HepG2 (cell line): ENCODE results near the gene KLRG1. TPM values are rescaled to one million over a fixed set of nuclear protein-coding genes. Genes with fewer than 3 reads are reported as not detected.

Experiments
- ATAC-seq: fragments of 200-7000 bp; cut with Tn5 transposase; 3 replicates; pipeline ENCODE4 v1.9.1; 2020; ENCODE audit warnings: mild to moderate bottlenecking, moderate library complexity
- BruUV-seq: library from RNA; stranded (reverse); fragments of 400-500 nt; replicated peaks from 2 replicates; lab custom pipeline; 2021; lab: Mats Ljungman, UMichigan
- CTCF ChIA-PET: fragments of 300-600 bp; formaldehyde crosslinking; extraction: SDS; loops from one replicate; lab custom pipeline; 2021; ENCODE audit warnings: low total read pairs, inconsistent platforms, low intra/inter-chr PET ratio; lab: Yijun Ruan, JAX
- POLR2A ChIA-PET: fragments of 350-600 bp; sonication (Branson Sonifier 250); formaldehyde crosslinking; loops from one replicate; lab custom pipeline; 2020; ENCODE audit warnings: antibody characterized with exemption, inconsistent platforms; lab: Yijun Ruan, JAX
- DNase-seq: peaks from one replicate; pipeline ENCODE4 v3.0.0-alpha.2; 2015; ENCODE audit warnings: low spot score
- FAIRE-seq: peaks from 3 replicates; lab custom pipeline; 2011; peaks lifted over from hg19 to GRCh38; lab: Jason Lieb, UNC
- H2AFZ ChIP-seq: one replicate; pipeline ENCODE4 v1.6.1; 2011; ENCODE audit warnings: low read length, inconsistent platforms
- H3K27ac ChIP-seq: fragments of 300-600 bp; 3 replicates; pipeline ENCODE4 v1.8.0; 2011; ENCODE audit warnings: mixed run types, mild to moderate bottlenecking, mixed read lengths, low read length, inconsistent platforms; ENCODE audit not compliant: insufficient read depth; ENCODE audit errors: extremely low read length
- H3K27me3 ChIP-seq, 2 experiments: fragments of 200-600 bp in 1 of 2; 2 replicates in 1 of 2; 3 replicates in 1 of 2; pipeline versions ENCODE4 v1.6.0 to v1.8.0; 2011; ENCODE audit warnings: low read length in 2 of 2, mild to moderate bottlenecking in 2 of 2, moderate library complexity in 2 of 2, inconsistent platforms in 1 of 2; ENCODE audit not compliant: insufficient read depth in 2 of 2, control insufficient read depth in 1 of 2
- H3K36me3 ChIP-seq, 2 experiments: fragments of 200-600 bp in 1 of 2; replicated peaks in 1 of 2; 2 replicates in 1 of 2; 3 replicates in 1 of 2; pipeline versions ENCODE4 v1.5.1 to v1.8.0; 2011; ENCODE audit warnings: low read length in 2 of 2, inconsistent platforms in 1 of 2; ENCODE audit not compliant: insufficient read depth in 2 of 2, control insufficient read depth in 1 of 2
- H3K4me1 ChIP-seq: 2 replicates; pipeline ENCODE4 v1.5.1; 2012; ENCODE audit warnings: low read length, inconsistent platforms; ENCODE audit not compliant: insufficient read depth
- H3K4me2 ChIP-seq: 2 replicates; pipeline ENCODE4 v1.6.0; 2011; ENCODE audit warnings: low read depth, low read length, inconsistent platforms
- H3K4me3 ChIP-seq, 3 experiments: fragments of 200-600 bp in 1 of 3; sonication (generic), shearing (Covaris generic) in 1 of 3; replicated peaks in 1 of 3; 2 replicates each; pipeline ENCODE4 v1.5.1; 2011 to 2016; ENCODE audit warnings: low read length in 3 of 3, inconsistent platforms in 2 of 3, low read depth in 2 of 3, mild to moderate bottlenecking in 2 of 3, control low read depth in 1 of 3, mixed read lengths in 1 of 3; ENCODE audit not compliant: insufficient read depth in 1 of 3
- H3K79me2 ChIP-seq: one replicate; pipeline ENCODE4 v1.6.1; 2011; ENCODE audit warnings: low read length, inconsistent platforms; ENCODE audit not compliant: insufficient read depth
- H3K9ac ChIP-seq: 2 replicates; pipeline ENCODE4 v1.6.0; 2011; ENCODE audit warnings: mild to moderate bottlenecking, low read depth, low read length, inconsistent platforms; ENCODE audit not compliant: insufficient read depth
- H3K9me3 ChIP-seq: 2 replicates; pipeline ENCODE4 v1.5.1; 2012; ENCODE audit warnings: mild to moderate bottlenecking, low read length
- H4K20me1 ChIP-seq: 2 replicates; pipeline ENCODE4 v1.6.0; 2011; ENCODE audit warnings: inconsistent platforms, mild to moderate bottlenecking, low read length, moderate library complexity; ENCODE audit not compliant: insufficient read depth
- FIP1L1 ChIP-seq: fragments of 200-400 bp; formaldehyde crosslinking; IDR thresholded peaks from 2 replicates; pipeline ENCODE4 v1.6.1; 2018; ENCODE audit warnings: low read depth, mild to moderate bottlenecking, low read length, moderate library complexity, borderline replicate concordance; ENCODE audit not compliant: insufficient read depth
- HHEX ChIP-seq: IDR thresholded peaks from 2 replicates; pipeline ENCODE4 v1.6.1; 2016; ENCODE audit warnings: control low read depth
- IKZF1 ChIP-seq: fragments of 450-650 bp; IDR thresholded peaks from 2 replicates; pipeline ENCODE4 v1.7.1; 2016
- KDM5B ChIP-seq: sonication (generic); formaldehyde crosslinking; IDR thresholded peaks from 2 replicates; pipeline ENCODE4 v1.4.0; 2020; ENCODE audit warnings: missing genetic modification reagents, mild to moderate bottlenecking, borderline replicate concordance
- NAIF1 ChIP-seq: sonication (generic); formaldehyde crosslinking; IDR thresholded peaks from 2 replicates; pipeline ENCODE4 v1.5.0; 2020; ENCODE audit warnings: mild to moderate bottlenecking, missing genetic modification reagents, borderline replicate concordance
- SATB2 ChIP-seq: sonication (generic); formaldehyde crosslinking; IDR thresholded peaks from 2 replicates; pipeline ENCODE4 v1.5.0; 2020; ENCODE audit warnings: missing genetic modification reagents
- SNAPC2 ChIP-seq: sonication (generic); formaldehyde crosslinking; IDR thresholded peaks from 2 replicates; pipeline ENCODE4 v1.8.1; 2022; ENCODE audit warnings: mild to moderate bottlenecking, missing genetic modification reagents
- ZNF317 ChIP-seq: sonication (generic); formaldehyde crosslinking; IDR thresholded peaks from 2 replicates; pipeline ENCODE4 v1.5.0; 2020; ENCODE audit warnings: mild to moderate bottlenecking, missing genetic modification reagents
- ZNF598 ChIP-seq: sonication (generic); formaldehyde crosslinking; IDR thresholded peaks from 2 replicates; pipeline ENCODE4 v1.5.1; 2020; ENCODE audit warnings: mild to moderate bottlenecking, missing genetic modification reagents, borderline replicate concordance
- ZNF672 ChIP-seq: sonication (generic); formaldehyde crosslinking; IDR thresholded peaks from 2 replicates; pipeline ENCODE4 v1.8.1; 2022; ENCODE audit warnings: missing genetic modification reagents
- ZNF776 ChIP-seq: sonication (generic); formaldehyde crosslinking; IDR thresholded peaks from 2 replicates; pipeline ENCODE4 v1.4.0; 2020; ENCODE audit warnings: mild to moderate bottlenecking, missing genetic modification reagents
- WGBS: methylation state at CpG from one replicate; pipeline ENCODE4 v1.1.6; 2017; ENCODE audit warnings: low lambda C conversion rate; 5-methylcytosine and 5-hydroxymethylcytosine counted together
- in situ Hi-C: cut with HindIII; loops from 2 replicates; pipeline ENCODE4 v1.10.0; 2017; ENCODE audit warnings: low pct_unique_long_range_greater_than_20kb; ENCODE audit not compliant: extremely low pct_ligation_motif_present
- intact Hi-C: fragments of 100-400 bp; cut with micrococcal nuclease; formaldehyde crosslinking; loops from one replicate; pipeline ENCODE4 v1.10.0; 2022; ENCODE audit not compliant: unreplicated experiment
- polyA plus RNA-seq, 8 experiments: library from polyadenylated mRNA; depleted of rRNA in 3 of 8; stranded (reverse) in 7 of 8; unstranded in 1 of 8; fragments of >200 nt; fragmentation: Illumina TruSeq in 4 of 8; extraction: Trizol in 4 of 8; gene quantifications; 2 replicates each; pipeline versions ENCODE4 v1.2.1 to v1.2.3, GENCODE V29; 2011 to 2016; ENCODE audit warnings: low read depth in 4 of 8, missing spikeins in 1 of 8, mixed read lengths in 1 of 8; ENCODE audit not compliant: insufficient read depth in 1 of 8
- total RNA-seq, 5 experiments: library from RNA; depleted of rRNA; stranded (reverse); fragments of >200 nt; fragmentation: Illumina TruSeq; extraction: Trizol; gene quantifications; 2 replicates each; pipeline ENCODE4 v1.2.3, GENCODE V29; 2016; ENCODE audit warnings: low read depth in 1 of 5
- TF ChIP-seq, protein P1 (sequence below): sonication (generic); formaldehyde crosslinking; IDR thresholded peaks from 2 replicates; pipeline ENCODE4 v1.5.0; 2020; ENCODE audit warnings: missing genetic modification reagents
- TF ChIP-seq, protein P2 (sequence below): sonication (generic); formaldehyde crosslinking; IDR thresholded peaks from 2 replicates; pipeline ENCODE4 v1.8.1; 2023; ENCODE audit warnings: mild to moderate bottlenecking, missing genetic modification reagents, borderline replicate concordance
- TF ChIP-seq, protein P3 (sequence below): fragments of 450-650 bp; IDR thresholded peaks from 2 replicates; pipeline ENCODE4 v1.6.1; 2016
- TF ChIP-seq, protein P4 (sequence below): sonication (generic); formaldehyde crosslinking; IDR thresholded peaks from 2 replicates; pipeline ENCODE4 v1.4.0; 2020; ENCODE audit warnings: missing genetic modification reagents

Gene KLRG1
- total and polyA plus RNA-seq, 2 of the 13 experiments (the other 11 are each of a cell fraction or from before 2014, with no cell fraction given), result 1.2 to 1.7 TPM

DNA sequence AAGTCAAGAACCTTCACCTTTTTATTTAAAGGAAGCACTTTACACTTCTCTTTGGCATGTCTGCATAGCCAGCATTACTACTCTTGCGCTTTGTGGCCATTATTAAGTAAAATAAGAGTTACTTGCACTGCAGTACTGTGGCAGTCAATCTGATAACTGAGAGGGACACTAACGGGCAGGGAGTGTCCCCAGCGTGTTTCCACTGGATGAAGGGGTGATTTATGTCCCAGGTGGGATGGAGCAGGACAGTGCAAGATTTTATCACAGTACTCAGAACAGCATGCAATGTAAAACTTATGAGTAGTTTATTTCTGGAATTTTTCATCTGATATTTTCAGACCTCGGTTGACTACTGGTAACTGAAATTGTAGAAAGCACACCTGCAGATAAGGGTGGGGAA, 31.8 kb upstream of the KLRG1 start (continued):
- TF ChIP-seq NAIF1 (CRISPR knock-in tag) (no peak), FIP1L1 (no peak), SATB2 (CRISPR knock-in tag) (no peak), ZNF598 (CRISPR knock-in tag) (no peak), KDM5B (CRISPR knock-in tag) (no peak)

DNA sequence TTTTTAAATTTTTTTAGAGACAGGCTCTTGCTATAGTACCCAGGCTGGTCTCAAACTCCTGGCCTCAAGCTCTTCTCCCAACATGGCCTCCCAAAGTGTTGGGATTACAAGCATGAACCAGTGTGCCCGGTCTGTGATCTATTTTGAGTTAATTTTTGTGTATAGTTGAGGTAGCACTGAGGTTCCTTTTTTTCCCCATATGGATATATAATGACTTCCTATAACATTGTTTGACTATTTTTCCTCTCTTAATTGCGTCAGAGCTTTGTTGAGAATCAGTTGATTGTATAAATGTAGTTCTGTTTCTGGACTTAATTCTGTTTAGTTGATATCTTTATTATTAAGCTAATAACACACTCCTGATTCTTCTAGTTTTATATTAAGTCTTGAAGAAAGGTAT, 31.3 kb upstream of the KLRG1 start:
- 67% methylated on average over 2 of the region's 2 CpGs for WGBS

More for the DNA sequence above, 31.3 kb upstream of the KLRG1 start:
- DNase-seq, result no peak
- no peaks in the 10 kb centered on the region for H4K20me1 ChIP-seq
- H3K9ac ChIP-seq, result no peak overlapping the region
- FAIRE-seq, result no peak
- H3K4me1 ChIP-seq, result peaks cover 8% of the 10 kb centered on the region
- H3K27ac ChIP-seq, result no peak overlapping the region
- BruUV-seq, result no TSS peak
- H2AFZ ChIP-seq, result no peak overlapping the region
- ChIA-PET CTCF (no interaction called here), POLR2A (interaction anchor here (2.1 kb wide), 1 partner anchor 8 kb away, joined by 6 read pairs; the partner anchor contains the start of gene M6PR)
- no peaks in the 10 kb centered on the region for H3K27me3 ChIP-seq
- no peak overlapping the region for H3K4me2 ChIP-seq
- in situ Hi-C loops, result no loop called here
- TF ChIP-seq ZNF672 (no peak), ZNF776 (CRISPR knock-in tag) (no peak), ZNF317 (CRISPR knock-in tag) (no peak), SNAPC2 (no peak), HHEX (CRISPR knock-in tag) (no peak), IKZF1 (no peak)
- TF ChIP-seq, protein P1, sequence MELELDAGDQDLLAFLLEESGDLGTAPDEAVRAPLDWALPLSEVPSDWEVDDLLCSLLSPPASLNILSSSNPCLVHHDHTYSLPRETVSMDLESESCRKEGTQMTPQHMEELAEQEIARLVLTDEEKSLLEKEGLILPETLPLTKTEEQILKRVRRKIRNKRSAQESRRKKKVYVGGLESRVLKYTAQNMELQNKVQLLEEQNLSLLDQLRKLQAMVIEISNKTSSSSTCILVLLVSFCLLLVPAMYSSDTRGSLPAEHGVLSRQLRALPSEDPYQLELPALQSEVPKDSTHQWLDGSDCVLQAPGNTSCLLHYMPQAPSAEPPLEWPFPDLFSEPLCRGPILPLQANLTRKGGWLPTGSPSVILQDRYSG (CRISPR knock-in tag), result no peak
- TF ChIP-seq, protein P2, sequence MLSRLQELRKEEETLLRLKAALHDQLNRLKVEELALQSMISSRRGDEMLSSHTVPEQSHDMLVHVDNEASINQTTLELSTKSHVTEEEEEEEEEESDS (CRISPR knock-in tag), result no peak
- TF ChIP-seq, protein P3, sequence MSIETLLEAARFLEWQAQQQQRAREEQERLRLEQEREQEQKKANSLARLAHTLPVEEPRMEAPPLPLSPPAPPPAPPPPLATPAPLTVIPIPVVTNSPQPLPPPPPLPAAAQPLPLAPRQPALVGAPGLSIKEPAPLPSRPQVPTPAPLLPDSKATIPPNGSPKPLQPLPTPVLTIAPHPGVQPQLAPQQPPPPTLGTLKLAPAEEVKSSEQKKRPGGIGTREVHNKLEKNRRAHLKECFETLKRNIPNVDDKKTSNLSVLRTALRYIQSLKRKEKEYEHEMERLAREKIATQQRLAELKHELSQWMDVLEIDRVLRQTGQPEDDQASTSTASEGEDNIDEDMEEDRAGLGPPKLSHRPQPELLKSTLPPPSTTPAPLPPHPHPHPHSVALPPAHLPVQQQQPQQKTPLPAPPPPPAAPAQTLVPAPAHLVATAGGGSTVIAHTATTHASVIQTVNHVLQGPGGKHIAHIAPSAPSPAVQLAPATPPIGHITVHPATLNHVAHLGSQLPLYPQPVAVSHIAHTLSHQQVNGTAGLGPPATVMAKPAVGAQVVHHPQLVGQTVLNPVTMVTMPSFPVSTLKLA, result no peak
- TF ChIP-seq, protein P4, sequence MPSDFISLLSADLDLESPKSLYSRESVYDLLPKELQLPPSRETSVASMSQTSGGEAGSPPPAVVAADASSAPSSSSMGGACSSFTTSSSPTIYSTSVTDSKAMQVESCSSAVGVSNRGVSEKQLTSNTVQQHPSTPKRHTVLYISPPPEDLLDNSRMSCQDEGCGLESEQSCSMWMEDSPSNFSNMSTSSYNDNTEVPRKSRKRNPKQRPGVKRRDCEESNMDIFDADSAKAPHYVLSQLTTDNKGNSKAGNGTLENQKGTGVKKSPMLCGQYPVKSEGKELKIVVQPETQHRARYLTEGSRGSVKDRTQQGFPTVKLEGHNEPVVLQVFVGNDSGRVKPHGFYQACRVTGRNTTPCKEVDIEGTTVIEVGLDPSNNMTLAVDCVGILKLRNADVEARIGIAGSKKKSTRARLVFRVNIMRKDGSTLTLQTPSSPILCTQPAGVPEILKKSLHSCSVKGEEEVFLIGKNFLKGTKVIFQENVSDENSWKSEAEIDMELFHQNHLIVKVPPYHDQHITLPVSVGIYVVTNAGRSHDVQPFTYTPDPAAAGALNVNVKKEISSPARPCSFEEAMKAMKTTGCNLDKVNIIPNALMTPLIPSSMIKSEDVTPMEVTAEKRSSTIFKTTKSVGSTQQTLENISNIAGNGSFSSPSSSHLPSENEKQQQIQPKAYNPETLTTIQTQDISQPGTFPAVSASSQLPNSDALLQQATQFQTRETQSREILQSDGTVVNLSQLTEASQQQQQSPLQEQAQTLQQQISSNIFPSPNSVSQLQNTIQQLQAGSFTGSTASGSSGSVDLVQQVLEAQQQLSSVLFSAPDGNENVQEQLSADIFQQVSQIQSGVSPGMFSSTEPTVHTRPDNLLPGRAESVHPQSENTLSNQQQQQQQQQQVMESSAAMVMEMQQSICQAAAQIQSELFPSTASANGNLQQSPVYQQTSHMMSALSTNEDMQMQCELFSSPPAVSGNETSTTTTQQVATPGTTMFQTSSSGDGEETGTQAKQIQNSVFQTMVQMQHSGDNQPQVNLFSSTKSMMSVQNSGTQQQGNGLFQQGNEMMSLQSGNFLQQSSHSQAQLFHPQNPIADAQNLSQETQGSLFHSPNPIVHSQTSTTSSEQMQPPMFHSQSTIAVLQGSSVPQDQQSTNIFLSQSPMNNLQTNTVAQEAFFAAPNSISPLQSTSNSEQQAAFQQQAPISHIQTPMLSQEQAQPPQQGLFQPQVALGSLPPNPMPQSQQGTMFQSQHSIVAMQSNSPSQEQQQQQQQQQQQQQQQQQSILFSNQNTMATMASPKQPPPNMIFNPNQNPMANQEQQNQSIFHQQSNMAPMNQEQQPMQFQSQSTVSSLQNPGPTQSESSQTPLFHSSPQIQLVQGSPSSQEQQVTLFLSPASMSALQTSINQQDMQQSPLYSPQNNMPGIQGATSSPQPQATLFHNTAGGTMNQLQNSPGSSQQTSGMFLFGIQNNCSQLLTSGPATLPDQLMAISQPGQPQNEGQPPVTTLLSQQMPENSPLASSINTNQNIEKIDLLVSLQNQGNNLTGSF (CRISPR knock-in tag), result no peak
- H3K4me3 ChIP-seq, result no peak overlapping the region
- ATAC-seq, result no peak
- H3K79me2 ChIP-seq, result no peaks in the 10 kb centered on the region
- no peaks in the 10 kb centered on the region; the same call in 1 of the 2 replicates for H3K9me3 ChIP-seq
- intact Hi-C loops, result no loop called here
- H3K36me3 ChIP-seq, result no peaks in the 10 kb centered on the region
